ENCODE results near the gene FOXS1.

- no peak for TF ChIP-seq CTCF (IDR thresholded peaks at IDR 0.05; ENCODE audit: insufficient read depth, low read depth, low read length)
- TF ChIP-seq EZH2 (IDR thresholded peaks at IDR 0.05; ENCODE audit: insufficient read depth, low read length), result no peak
These were observed 18.1 kb upstream of the FOXS1 start for GRCh38 chr20:31863296-31864085.
